K562 (cell line): ENCODE results near the gene INPP5D. TPM values are rescaled to one million over a fixed set of nuclear protein-coding genes. Genes with fewer than 3 reads are reported as not detected.

Source experiments
- ATAC-seq: fragments of 200-7000 bp; cut with Tn5 transposase; 3 replicates; pipeline ENCODE4 v1.9.1; 2020; ENCODE audit warnings: moderate library complexity
- BruUV-seq: library from RNA; stranded (reverse); fragments of 400-500 nt; replicated peaks from 2 replicates; lab custom pipeline; 2021; lab: Mats Ljungman, UMichigan
- CTCF ChIA-PET: fragments of 300-600 bp; formaldehyde crosslinking; extraction: SDS; loops from one replicate; lab custom pipeline; 2021; ENCODE audit warnings: low intra/inter-chr PET ratio; lab: Yijun Ruan, JAX
- POLR2A ChIA-PET: fragments of 300-600, 350-650 bp; sonication (Branson Sonifier 250); formaldehyde crosslinking; extraction: SDS; loops from one replicate; lab custom pipeline; 2021; ENCODE audit warnings: antibody characterized with exemption, inconsistent platforms; lab: Yijun Ruan, JAX
- DNase-seq, 4 experiments: peaks; one replicate each; pipeline versions ENCODE4 v3.0.0 to v3.0.0-alpha.2; 2011 to 2018; ENCODE audit warnings: low spot score in 3 of 4, mixed read lengths in 3 of 4; ENCODE audit errors: extremely low read depth in 1 of 4
- FAIRE-seq: peaks from 2 replicates; lab custom pipeline; 2011; peaks lifted over from hg19 to GRCh38; lab: Jason Lieb, UNC
- H2AFZ ChIP-seq: 2 replicates; pipeline ENCODE4 v1.6.0; 2011; ENCODE audit warnings: low read depth, low read length, control low read depth, inconsistent platforms
- H3K27ac ChIP-seq: fragments of 200-600 bp; 3 replicates; pipeline ENCODE4 v1.8.0; 2011; ENCODE audit warnings: low read depth, mild to moderate bottlenecking, control low read depth, inconsistent platforms, low read length, moderate library complexity, mixed read lengths; ENCODE audit errors: extremely low read depth
- H3K27me3 ChIP-seq, 2 experiments: fragments of 300-600 bp in 1 of 2; 2 replicates in 1 of 2; 3 replicates in 1 of 2; pipeline versions ENCODE4 v1.6.0 to v1.8.0; 2011; ENCODE audit warnings: inconsistent platforms in 2 of 2, low read length in 2 of 2, mild to moderate bottlenecking in 1 of 2, mixed read lengths in 1 of 2, moderate library complexity in 1 of 2; ENCODE audit not compliant: control insufficient read depth in 2 of 2, insufficient read depth in 2 of 2
- H3K36me3 ChIP-seq: fragments of 300-600 bp; 3 replicates; pipeline ENCODE4 v1.8.0; 2011; ENCODE audit warnings: mild to moderate bottlenecking, low read length, inconsistent platforms; ENCODE audit not compliant: control insufficient read depth, insufficient read depth
- H3K4me1 ChIP-seq, 2 experiments: fragments of 200-600 bp in 1 of 2; replicated peaks in 1 of 2; 2 replicates in 1 of 2; 3 replicates in 1 of 2; pipeline versions ENCODE4 v1.5.1 to v1.8.0; 2011; ENCODE audit warnings: inconsistent platforms in 2 of 2, low read length in 2 of 2, mild to moderate bottlenecking in 1 of 2, mixed read lengths in 1 of 2, moderate library complexity in 1 of 2; ENCODE audit not compliant: control insufficient read depth in 2 of 2, insufficient read depth in 2 of 2
- H3K4me2 ChIP-seq: 2 replicates; pipeline ENCODE4 v1.6.1; 2011; ENCODE audit warnings: low read length, control low read depth, inconsistent platforms, mixed read lengths; ENCODE audit not compliant: insufficient read depth
- H3K4me3 ChIP-seq: fragments of 200-600 bp; sonication (generic), shearing (Covaris generic); 2 replicates; pipeline ENCODE4 v1.5.1; 2016; ENCODE audit warnings: control low read depth, inconsistent platforms
- H3K79me2 ChIP-seq: fragments of 200-600 bp; 3 replicates; pipeline ENCODE4 v1.8.0; 2011; ENCODE audit warnings: low read length, inconsistent platforms; ENCODE audit not compliant: control insufficient read depth, insufficient read depth
- H3K9ac ChIP-seq, 2 experiments: 2 replicates each; pipeline versions ENCODE4 v1.6.0 to v1.6.1; 2011; ENCODE audit warnings: low read depth in 2 of 2, low read length in 2 of 2, control low read depth in 1 of 2, inconsistent platforms in 1 of 2, mild to moderate bottlenecking in 1 of 2, mixed read lengths in 1 of 2; ENCODE audit not compliant: insufficient read depth in 1 of 2
- H3K9me1 ChIP-seq: one replicate; pipeline ENCODE4 v1.6.0; 2011; ENCODE audit warnings: inconsistent platforms, mild to moderate bottlenecking, low read length, moderate library complexity; ENCODE audit not compliant: control insufficient read depth, insufficient read depth
- H3K9me3 ChIP-seq: replicated peaks from 2 replicates; pipeline ENCODE4 v1.5.1; 2011; ENCODE audit warnings: low read depth, low read length, inconsistent platforms; ENCODE audit not compliant: control insufficient read depth, insufficient read depth
- H4K20me1 ChIP-seq: replicated peaks from 2 replicates; pipeline ENCODE4 v1.6.1; 2011; ENCODE audit warnings: low read length, inconsistent platforms, mixed read lengths; ENCODE audit not compliant: control insufficient read depth, insufficient read depth
- ASH1L ChIP-seq: fragments of 450-650 bp; IDR thresholded peaks from 2 replicates; pipeline ENCODE4 v1.6.1; 2018; ENCODE audit warnings: borderline replicate concordance, mild to moderate bottlenecking, low read depth; ENCODE audit not compliant: partially characterized antibody
- BRF1 ChIP-seq: IDR thresholded peaks from 3 replicates; pipeline ENCODE4 v1.6.1; 2011; ENCODE audit warnings: borderline replicate concordance, mild to moderate bottlenecking; ENCODE audit not compliant: insufficient read length; ENCODE audit errors: extremely low read depth
- CBFA2T2 ChIP-seq: fragments of 450-650 bp; conservative IDR thresholded peaks from 2 replicates; pipeline ENCODE4 v1.6.1; 2017; ENCODE audit warnings: mild to moderate bottlenecking
- FOXA1 ChIP-seq: fragments of 450-650 bp; IDR thresholded peaks from 2 replicates; pipeline ENCODE4 v1.6.1; 2016; ENCODE audit warnings: mild to moderate bottlenecking, borderline replicate concordance
- FOXP1 ChIP-seq: sonication (generic); formaldehyde crosslinking; IDR thresholded peaks from 2 replicates; pipeline ENCODE4 v1.8.0; 2022; ENCODE audit warnings: mild to moderate bottlenecking, missing genetic modification reagents
- GTF2F1 ChIP-seq: IDR thresholded peaks from 2 replicates; pipeline ENCODE4 v1.6.1; 2011; ENCODE audit warnings: low read depth, low read length, improper control_type of control experiment
- HMG20B ChIP-seq: fragments of 250-450 bp; sonication (Bioruptor Pico); IDR thresholded peaks from 2 replicates; pipeline ENCODE4 v1.5.0; 2021; ENCODE audit warnings: mild to moderate bottlenecking
- HNRNPK ChIP-seq: fragments of 200-400 bp; formaldehyde crosslinking; IDR thresholded peaks from one replicate; pipeline ENCODE4 v1.6.1; 2018; ENCODE audit warnings: mild to moderate bottlenecking, low read depth, low read length; ENCODE audit not compliant: poor library complexity, severe bottlenecking
- MLX ChIP-seq, 2 experiments: fragments of 450-650 bp in 1 of 2; sonication (generic) in 1 of 2; formaldehyde crosslinking; conservative IDR thresholded peaks; 2 replicates each; pipeline versions ENCODE4 v1.4.0 to v1.8.1; 2020 to 2022; ENCODE audit warnings: mild to moderate bottlenecking in 1 of 2, missing genetic modification reagents in 1 of 2
- NCOA4 ChIP-seq: fragments of 450-650 bp; IDR thresholded peaks from 2 replicates; pipeline ENCODE4 v1.6.1; 2018; ENCODE audit warnings: mild to moderate bottlenecking; ENCODE audit not compliant: partially characterized antibody
- PHB2 ChIP-seq: fragments of 450-650 bp; IDR thresholded peaks from 2 replicates; pipeline ENCODE4 v1.6.1; 2017; ENCODE audit warnings: low read depth
- PREB ChIP-seq: sonication (generic); formaldehyde crosslinking; IDR thresholded peaks from 2 replicates; pipeline ENCODE4 v1.8.1; 2023; ENCODE audit warnings: mild to moderate bottlenecking, missing genetic modification reagents
- SNIP1 ChIP-seq: fragments of 450-650 bp; IDR thresholded peaks from 2 replicates; pipeline ENCODE4 v1.7.1; 2017; ENCODE audit warnings: low read depth, mild to moderate bottlenecking
- TRIM28 ChIP-seq: fragments of 450-650 bp; IDR thresholded peaks from 2 replicates; pipeline ENCODE4 v1.6.1; 2017
- ZNF184 ChIP-seq: sonication (generic); formaldehyde crosslinking; IDR thresholded peaks from 2 replicates; pipeline ENCODE4 v1.5.0; 2020; ENCODE audit warnings: missing genetic modification reagents
- ZNF408 ChIP-seq: fragments of 250-450 bp; sonication (Bioruptor Pico); IDR thresholded peaks from 2 replicates; pipeline ENCODE4 v1.4.0; 2020; ENCODE audit warnings: low read depth, mild to moderate bottlenecking, moderate library complexity
- ZNF507 ChIP-seq: conservative IDR thresholded peaks from 2 replicates; pipeline ENCODE4 v1.6.1; 2017; ENCODE audit warnings: missing genetic modification characterization, missing compliant biosample characterization
- ZNF695 ChIP-seq: fragments of 450-650 bp; formaldehyde crosslinking; IDR thresholded peaks from 2 replicates; pipeline ENCODE4 v1.4.0; 2020; ENCODE audit warnings: mild to moderate bottlenecking, moderate library complexity
- ZNF778 ChIP-seq: fragments of 450-650 bp; formaldehyde crosslinking; IDR thresholded peaks from 2 replicates; pipeline ENCODE4 v1.4.0; 2020; ENCODE audit warnings: mild to moderate bottlenecking, moderate library complexity
- WGBS: fragments of 100-300 bp; shearing (Covaris generic); methylation state at CpG from one replicate; pipeline ENCODE4 v1.1.6; 2016; ENCODE audit warnings: low coverage, mixed read lengths; ENCODE audit not compliant: insufficient coverage; ENCODE audit errors: missing lambda C conversion rate; 5-methylcytosine and 5-hydroxymethylcytosine counted together
- in situ Hi-C: fragments of 300-500 bp; cut with MboI; formaldehyde crosslinking; loops from 4 replicates; pipeline ENCODE4 v1.15.0; 2018; ENCODE audit warnings: inconsistent platforms, mixed read lengths
- intact Hi-C: fragments of 100-400 bp; cut with micrococcal nuclease; formaldehyde crosslinking; loops from 2 replicates; pipeline ENCODE4 v1.14.2; 2022
- polyA plus RNA-seq, 8 experiments: library from polyadenylated mRNA; depleted of rRNA in 4 of 8; stranded (reverse) in 5 of 8; unstranded in 3 of 8; fragments of >200 nt; fragmentation: Nextera tagmentation in 2 of 8; fragmentation: Illumina TruSeq in 1 of 8; extraction: Ambion mirVana in 2 of 8; extraction: Trizol in 1 of 8; gene quantifications; 2 replicates each; pipeline versions ENCODE4 v1.2.1 to v1.2.3, GENCODE V29; 2011 to 2014; ENCODE audit warnings: inconsistent platforms in 1 of 8, missing spikeins in 1 of 8
- total RNA-seq, 7 experiments: library from RNA; depleted of rRNA in 6 of 7; stranded (reverse); fragments of >200 nt in 6 of 7; fragmentation: Illumina TruSeq in 2 of 7; extraction: Trizol in 2 of 7; gene quantifications; 2 replicates each; pipeline versions ENCODE4 v1.2.1 to v1.2.3, GENCODE V29; 2011 to 2021; ENCODE audit warnings: low replicate concordance in 1 of 7

INPP5D gene
- total and polyA plus RNA-seq, 9 of the 15 experiments (the other 6 are each of a cell fraction or from before 2014, with no cell fraction given): 0.55 to 6.2 (median 2.2) TPM

GRCh38 chr2:233183869-233184418, 123.8 kb downstream of the INPP5D start:
- intact Hi-C loops (no loop called here), in situ Hi-C loops (no loop called here)
- no peak for DNase-seq
- Histone ChIP-seq H2AFZ (no peak overlapping the region), H3K9me1 (no peaks in the 10 kb centered on the region), H3K27me3 (no peaks in the 10 kb centered on the region), H3K4me3 (no peak overlapping the region), H4K20me1 (no peaks in the 10 kb centered on the region), H3K79me2 (no peaks in the 10 kb centered on the region), H3K9me3 (no peaks in the 10 kb centered on the region), H3K4me2 (no peak overlapping the region), H3K4me1 (peaks cover 12% of the 10 kb centered on the region in 2 experiments), H3K27ac (no peak overlapping the region), H3K36me3 (no peaks in the 10 kb centered on the region), H3K9ac (no peak overlapping the region)
- no peak for FAIRE-seq
- ChIA-PET POLR2A (interaction anchor here (0.7 kb wide), 1 partner anchor 9 kb away, joined by 3 read pairs; no protein-coding TSS in a partner anchor), CTCF (no interaction called here)
- BruUV-seq: no TSS peak
- no peak for ATAC-seq
- 27% methylated on average over 5 of the region's 9 CpGs for WGBS
- TF ChIP-seq PREB (no peak), BRF1 (no peak), PHB2 (no peak), SNIP1 (no peak), NCOA4 (no peak), ASH1L (no peak), CBFA2T2 (no peak), FOXA1 (no peak), ZNF184 (CRISPR knock-in tag) (no peak), MLX (CRISPR knock-in tag; conservative IDR thresholded peaks at IDR 0.05) (no peak), GTF2F1 (no peak), TRIM28 (no peak), FOXP1 (no peak), ZNF507 (tag) (no peak), ZNF778 (CRISPR knock-in tag) (no peak), ZNF408 (CRISPR knock-in tag) (no peak), HMG20B (CRISPR knock-in tag) (no peak), ZNF695 (no peak), HNRNPK (no peak)
